ENCODE data around the gene CSF2.

Gene CSF2

DNA sequence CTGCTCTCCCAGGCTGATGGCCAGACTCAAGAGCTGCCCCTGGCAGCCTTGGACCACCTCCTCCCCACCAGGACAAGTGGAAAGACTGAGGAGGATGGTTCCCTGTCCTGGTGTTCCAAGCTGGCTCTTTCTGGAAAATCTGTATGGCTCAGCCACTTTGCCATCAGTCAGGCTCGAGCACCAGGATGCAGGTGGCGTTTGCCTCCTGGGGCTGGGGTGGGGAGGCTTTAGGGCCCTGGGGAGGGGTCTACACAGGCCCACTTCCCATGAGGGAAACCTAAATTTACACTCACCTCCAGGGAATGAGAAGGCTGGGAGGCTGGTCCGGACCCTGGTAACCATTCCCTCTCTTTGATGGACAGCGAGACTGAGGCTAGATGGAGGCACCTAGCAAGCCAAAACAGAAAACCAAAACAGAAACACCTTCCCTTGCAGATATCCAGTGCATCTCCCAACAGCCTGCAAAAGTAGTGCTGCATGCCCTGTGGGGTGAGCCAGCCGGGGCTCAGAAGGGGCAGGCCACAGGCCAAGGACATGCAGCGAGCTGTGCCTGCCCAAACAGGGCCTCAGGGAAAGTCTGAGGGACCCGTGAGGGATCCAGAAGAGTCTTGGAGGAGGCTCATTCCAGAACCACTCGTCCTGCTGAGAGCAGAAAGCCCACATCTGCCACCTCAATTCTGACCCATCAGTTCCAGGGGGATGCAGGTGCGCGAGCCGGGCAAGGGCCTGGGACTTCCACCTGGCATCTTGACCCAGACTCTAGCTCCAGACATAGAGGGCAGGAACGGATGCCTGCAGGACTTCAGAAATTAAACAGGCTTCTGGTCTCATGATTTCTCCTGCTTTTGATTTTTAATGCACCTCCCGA, 5.4 kb upstream of the CSF2 start:
- DNase-seq (ENCODE audit: low read depth): no peak

DNA sequence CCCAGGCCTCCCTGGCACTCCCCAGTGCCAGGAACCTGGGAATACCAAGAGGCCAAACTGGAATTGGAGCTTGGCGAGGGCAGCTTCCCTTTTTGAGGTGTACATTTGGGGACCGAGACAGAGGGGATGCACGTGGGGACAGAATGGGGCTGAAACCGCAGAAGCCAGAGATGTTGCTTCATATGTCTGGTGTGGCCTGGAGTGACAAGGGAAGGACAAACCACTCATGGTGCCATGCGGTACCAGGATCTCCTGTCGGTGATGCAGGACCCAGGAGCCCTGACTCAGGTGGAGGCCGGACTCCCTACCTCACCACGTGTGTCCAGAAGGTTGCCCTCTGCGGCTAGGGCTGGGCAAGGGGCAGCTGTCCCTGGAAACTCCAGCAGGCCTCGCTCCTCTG, 4.0 kb upstream of the CSF2 start:
- no peak for DNase-seq (ENCODE audit: low read depth)

DNA sequence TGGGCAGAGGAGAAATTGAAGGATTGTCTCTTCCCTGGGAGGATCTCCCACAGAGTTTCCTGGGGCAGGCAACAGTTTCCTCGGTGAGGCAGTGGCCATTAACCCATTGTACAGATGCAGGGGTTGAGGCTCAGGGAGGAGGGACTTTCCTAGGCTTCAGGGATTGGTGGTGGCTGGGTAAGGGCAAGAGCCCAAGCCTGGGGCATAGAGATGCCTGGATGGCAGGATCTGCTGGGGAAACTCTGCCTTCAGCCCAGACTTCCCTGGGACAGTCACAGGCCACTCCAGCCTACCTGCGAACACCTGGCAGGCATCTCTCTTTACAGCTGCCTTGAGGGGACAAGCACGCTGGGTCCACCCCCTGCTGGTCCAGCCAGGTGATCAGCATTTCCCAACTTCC, 3.6 kb upstream of the CSF2 start:
- no peak for DNase-seq (ENCODE audit: low read depth)

DNA sequence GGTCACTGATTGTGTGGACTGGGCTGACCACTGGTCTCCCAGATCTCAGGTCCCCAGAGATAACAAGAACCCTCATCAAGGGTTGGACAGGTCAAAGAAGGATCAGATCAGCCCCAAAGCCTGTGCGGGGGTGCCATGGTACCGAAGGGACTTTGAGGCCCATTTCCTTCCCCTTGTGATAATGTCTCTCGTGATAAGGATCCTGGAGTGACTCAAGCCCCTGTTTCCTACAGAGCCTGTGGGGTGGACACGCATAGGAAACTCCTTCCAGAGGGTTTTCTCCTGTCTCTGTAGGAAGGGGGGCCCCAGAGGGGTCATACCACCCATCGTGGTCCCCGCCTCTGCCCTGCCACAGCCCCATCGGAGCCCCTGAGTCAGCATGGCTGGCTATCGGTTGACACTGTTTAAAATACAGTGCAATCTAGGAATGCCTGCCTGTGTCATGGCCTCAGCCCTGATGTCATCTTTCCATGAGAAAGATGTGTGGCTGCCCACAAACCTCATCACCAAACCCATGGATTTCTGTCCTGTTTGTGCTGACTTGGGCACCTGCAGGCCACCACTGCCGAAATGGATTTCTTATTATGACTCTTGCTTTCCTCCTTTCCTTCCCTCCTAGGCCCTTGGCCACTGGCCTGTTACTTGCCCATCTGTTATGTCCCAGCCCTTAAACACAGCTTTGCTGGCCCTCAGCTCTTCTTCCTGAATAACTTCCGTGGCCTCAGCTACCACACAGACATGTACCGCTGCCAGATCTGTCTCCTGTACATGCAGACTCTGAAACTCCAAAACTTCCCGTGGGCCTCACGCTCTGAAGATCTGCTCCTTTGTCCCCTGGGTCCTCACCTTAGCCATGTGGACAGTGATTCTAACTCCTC, 2.9 kb upstream of the CSF2 start:
- DNase-seq (ENCODE audit: low read depth): peak; percentile 45

DNA sequence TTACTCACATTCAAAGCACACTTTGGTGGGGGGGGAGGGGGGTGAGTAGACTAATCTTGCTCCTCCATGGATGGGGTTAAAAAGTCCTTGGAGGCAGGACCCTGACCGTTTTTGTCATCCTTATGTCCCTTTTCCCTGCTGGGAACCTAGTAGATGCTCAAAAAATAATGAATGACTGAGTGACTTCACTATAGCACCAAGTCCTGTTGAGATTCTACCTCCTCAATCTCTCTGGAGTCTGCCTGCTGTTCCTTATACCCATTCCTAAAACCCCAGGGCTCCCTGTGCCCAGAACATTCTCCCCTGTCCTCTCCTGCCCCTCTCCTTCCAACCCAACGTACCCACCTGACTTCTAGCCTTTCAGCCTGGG, 2.3 kb upstream of the CSF2 start:
- DNase-seq (ENCODE audit: low read depth): no peak

DNA sequence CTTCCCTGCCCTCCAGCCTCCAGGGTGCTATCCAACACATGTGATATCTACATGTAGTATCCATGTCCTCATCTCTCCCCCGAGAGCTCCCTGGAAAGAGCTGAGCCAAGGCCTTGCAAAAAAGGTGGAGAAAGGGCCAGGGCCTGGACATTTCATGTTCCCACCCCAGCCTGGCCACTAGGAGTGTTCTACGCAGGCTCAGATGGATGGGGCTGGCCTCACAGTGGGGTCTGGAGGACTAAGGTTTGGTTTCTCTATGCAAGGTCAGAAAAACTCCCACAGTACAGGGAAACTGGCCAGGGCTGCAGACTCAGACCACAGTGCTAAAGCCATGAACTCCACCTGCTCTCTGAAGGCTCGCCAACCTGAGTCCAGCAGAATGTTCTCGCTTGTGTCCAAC, 1.5 kb upstream of the CSF2 start:
- no peak for DNase-seq (ENCODE audit: low read depth)

DNA sequence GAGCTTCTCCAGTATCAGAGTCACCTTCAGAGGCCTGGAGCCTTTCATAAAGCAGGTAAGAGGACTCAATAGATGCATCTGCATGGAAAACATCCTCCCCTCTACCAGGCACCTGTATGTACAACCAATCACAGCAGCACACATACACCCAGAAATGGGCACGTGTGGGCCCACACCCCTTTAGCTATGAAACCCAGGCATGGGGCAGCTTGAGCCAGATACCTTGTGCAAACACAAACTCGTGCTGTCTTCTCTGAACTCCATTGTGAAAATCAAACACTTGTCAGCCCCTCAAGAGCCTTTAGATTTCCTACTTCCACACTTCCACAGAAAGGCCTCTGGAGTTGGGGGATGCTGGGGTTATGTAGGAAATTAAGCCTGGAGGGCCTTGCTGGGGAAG, 1.1 kb upstream of the CSF2 start:
- no peak for DNase-seq (ENCODE audit: low read depth)

DNA sequence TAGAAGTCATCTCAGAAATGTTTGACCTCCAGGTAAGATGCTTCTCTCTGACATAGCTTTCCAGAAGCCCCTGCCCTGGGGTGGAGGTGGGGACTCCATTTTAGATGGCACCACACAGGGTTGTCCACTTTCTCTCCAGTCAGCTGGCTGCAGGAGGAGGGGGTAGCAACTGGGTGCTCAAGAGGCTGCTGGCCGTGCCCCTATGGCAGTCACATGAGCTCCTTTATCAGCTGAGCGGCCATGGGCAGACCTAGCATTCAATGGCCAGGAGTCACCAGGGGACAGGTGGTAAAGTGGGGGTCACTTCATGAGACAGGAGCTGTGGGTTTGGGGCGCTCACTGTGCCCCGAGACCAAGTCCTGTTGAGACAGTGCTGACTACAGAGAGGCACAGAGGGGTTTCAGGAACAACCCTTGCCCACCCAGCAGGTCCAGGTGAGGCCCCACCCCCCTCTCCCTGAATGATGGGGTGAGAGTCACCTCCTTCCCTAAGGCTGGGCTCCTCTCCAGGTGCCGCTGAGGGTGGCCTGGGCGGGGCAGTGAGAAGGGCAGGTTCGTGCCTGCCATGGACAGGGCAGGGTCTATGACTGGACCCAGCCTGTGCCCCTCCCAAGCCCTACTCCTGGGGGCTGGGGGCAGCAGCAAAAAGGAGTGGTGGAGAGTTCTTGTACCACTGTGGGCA, 642 bp downstream of the CSF2 start:
- DNase-seq (ENCODE audit: low read depth): no peak

DNA sequence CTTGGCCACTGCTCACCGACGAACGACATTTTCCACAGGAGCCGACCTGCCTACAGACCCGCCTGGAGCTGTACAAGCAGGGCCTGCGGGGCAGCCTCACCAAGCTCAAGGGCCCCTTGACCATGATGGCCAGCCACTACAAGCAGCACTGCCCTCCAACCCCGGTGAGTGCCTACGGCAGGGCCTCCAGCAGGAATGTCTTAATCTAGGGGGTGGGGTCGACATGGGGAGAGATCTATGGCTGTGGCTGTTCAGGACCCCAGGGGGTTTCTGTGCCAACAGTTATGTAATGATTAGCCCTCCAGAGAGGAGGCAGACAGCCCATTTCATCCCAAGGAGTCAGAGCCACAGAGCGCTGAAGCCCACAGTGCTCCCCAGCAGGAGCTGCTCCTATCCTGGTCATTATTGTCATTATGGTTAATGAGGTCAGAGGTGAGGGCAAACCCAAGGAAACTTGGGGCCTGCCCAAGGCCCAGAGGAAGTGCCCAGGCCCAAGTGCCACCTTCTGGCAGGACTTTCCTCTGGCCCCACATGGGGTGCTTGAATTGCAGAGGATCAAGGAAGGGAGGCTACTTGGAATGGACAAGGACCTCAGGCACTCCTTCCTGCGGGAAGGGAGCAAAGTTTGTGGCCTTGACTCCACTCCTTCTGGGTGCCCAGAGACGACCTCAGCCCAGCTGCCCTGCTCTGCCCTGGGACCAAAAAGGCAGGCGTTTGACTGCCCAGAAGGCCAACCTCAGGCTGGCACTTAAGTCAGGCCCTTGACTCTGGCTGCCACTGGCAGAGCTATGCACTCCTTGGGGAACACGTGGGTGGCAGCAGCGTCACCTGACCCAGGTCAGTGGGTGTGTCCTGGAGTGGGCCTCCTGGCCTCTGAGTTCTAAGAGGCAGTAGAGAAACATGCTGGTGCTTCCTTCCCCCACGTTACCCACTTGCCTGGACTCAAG, 1.5 kb downstream of the CSF2 start:
- no peak for DNase-seq (ENCODE audit: low read depth)

DNA sequence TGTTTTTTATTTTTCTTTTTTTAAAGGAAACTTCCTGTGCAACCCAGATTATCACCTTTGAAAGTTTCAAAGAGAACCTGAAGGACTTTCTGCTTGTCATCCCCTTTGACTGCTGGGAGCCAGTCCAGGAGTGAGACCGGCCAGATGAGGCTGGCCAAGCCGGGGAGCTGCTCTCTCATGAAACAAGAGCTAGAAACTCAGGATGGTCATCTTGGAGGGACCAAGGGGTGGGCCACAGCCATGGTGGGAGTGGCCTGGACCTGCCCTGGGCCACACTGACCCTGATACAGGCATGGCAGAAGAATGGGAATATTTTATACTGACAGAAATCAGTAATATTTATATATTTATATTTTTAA, 2.1 kb downstream of the CSF2 start:
- no peak for DNase-seq (ENCODE audit: low read depth)

DNA sequence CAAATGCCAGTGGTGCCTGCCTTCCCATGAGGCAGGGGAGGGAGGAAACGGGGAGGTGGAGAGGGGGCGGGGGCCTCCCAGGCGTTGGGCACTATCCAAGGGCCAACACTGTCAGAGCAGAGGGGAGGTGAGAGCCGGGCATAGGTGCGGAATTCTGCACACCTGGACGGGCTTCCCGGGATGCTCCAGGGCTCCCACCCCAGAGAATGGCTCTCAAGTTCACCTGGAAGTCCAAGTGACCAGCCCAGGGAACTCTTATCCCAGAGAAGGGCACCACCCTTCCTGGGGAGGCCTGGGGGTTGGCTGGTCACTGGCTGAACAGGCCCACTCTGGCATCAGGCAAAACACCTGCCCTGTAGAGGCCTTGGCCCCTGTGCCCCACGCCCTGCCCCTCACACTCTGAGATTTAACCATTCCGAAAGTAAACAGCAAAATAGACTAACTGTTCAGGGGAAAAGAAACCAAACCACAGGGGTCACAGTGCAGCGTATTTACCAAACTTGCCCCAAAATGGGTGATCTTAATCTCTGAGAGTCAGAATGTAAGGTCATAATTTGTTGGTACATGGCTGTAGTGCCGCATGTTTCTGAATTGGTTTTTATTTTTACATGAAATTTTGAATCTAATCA, 2.7 kb downstream of the CSF2 start:
- DNase-seq (ENCODE audit: low read depth): no peak

DNA sequence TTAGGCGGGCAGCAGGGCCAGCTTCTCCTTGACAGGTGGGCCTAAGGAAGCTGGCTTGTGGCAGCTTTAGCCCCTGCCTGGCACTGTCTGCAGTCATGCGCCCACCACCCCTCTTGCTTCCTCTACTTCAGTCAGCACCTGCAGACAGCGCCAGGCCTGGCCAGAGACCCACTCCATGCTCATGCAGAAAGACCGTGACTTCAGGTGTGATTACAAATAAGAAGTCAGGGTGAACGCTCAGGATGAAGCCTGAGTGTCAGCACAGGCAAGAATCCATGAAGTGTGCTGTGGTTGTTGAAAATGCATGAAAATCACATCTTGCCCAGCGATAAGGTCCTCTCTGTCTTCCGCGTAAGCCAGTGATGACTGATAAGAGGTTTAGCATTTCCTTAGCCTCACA, 3.4 kb downstream of the CSF2 start:
- DNase-seq (ENCODE audit: low read depth): no peak

DNA sequence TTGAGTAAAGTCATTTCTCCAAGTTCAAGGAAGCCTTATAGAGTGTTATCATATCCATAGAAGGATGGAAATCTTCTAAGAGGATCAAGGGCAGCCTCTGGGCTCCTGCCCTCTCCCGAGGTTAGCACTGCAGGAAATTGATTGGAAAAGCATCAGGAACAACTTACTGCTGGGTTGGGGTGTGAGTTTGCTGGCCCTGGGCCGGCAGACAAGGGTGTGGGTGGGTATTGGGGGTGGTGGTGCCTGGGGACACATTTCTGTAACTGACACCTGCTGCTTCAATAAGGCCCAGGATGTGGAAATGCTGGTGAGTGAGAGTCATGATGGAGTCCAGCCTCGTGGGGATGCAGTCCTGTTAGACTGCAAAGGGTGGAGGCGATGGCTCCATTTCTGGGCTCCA, 5.5 kb downstream of the CSF2 start:
- no peak for DNase-seq (ENCODE audit: low read depth)

DNA sequence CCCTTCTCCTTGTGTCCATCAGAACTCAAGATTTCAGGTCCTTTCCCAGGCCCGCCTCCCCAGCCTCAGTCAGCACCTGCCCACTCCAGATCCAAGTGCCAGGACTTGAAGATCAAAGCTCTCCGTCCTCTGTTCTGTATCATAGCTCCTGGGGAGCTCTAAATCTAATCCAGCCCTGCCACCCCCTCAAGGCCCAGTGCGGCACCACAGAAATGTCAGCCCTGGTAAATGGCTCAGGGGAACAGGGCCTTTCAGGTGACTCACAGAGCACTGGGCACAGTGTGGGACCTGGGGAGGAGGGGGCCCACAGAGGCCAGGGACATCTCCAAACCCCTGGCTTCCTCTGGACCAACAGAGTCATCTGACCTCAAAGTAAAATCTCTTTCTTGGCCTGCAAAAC, 6.0 kb downstream of the CSF2 start:
- DNase-seq (ENCODE audit: low read depth): no peak

DNA sequence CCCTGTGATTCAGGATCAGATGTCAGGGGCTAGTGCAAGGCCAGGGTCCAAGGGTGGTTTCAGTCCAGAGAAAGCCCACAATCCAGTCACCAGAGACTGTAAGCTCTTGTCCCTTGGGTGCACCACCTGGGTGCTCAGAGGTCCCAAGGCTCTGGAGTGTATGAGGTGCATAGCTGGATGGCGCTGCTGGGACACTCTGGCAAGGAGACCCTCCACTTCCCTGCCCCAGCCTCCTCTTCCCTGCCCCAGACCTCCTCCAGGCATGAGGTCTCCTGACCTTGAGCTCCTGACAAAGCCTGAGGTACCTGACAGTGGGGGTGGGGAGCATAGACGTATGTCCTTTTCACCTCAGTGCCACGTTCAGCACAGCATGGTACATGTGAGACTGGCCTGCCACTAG, 7.0 kb downstream of the CSF2 start:
- DNase-seq (ENCODE audit: low read depth): no peak

DNA sequence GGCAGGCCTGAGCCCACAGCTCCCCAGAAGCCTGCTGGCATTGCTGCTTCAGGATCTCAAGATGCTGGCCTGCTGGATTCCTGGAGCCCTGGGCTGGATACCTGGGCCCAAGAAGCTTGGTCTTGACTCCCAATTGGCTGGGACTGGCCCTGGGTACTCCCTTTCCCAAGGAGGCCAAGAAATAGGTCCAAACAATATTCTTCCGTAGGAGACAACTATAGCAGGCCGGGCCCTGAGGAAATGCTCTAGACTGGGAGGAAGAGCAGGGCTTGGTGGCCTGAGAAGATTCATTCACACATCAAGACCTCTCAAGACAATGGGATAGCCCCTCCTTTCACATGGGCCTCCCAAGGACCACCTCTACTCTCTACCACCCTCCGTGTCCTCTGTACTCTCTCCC, 7.9 kb downstream of the CSF2 start:
- no peak for DNase-seq (ENCODE audit: low read depth)

DNA sequence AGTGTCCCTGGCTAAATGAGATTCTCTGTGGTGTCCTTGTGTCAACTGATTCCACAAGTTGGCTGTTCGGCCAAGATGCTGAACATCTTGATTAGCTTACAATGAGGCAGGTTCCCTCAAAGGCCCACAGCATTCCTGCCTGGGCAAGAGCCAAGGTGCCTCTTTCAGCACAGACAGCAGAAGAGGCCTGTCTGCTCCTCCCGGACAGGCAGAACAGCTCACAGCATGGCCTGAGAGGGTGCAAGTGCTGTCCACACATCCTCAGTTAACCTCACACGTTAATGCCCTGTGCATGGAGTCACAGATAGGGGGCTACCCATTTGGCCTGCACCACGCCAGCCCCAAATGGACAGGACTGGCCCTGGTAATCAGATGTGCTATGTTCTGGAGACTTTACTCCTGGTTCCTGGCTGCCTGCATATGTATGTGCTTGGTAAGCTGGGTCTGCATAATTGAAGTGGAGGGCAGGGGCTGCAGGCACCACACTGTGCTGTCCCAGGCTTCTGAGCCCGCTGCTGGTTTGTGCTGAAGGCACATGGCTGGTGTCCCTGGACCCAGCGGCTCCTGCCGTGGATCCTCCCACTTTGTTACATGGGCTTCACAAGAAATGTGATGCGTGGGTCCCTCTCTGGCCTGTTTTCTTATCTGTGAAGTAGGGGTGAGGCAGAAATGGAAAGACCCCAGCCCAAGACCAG, 8.9 kb downstream of the CSF2 start:
- DNase-seq (ENCODE audit: low read depth): no peak

DNA sequence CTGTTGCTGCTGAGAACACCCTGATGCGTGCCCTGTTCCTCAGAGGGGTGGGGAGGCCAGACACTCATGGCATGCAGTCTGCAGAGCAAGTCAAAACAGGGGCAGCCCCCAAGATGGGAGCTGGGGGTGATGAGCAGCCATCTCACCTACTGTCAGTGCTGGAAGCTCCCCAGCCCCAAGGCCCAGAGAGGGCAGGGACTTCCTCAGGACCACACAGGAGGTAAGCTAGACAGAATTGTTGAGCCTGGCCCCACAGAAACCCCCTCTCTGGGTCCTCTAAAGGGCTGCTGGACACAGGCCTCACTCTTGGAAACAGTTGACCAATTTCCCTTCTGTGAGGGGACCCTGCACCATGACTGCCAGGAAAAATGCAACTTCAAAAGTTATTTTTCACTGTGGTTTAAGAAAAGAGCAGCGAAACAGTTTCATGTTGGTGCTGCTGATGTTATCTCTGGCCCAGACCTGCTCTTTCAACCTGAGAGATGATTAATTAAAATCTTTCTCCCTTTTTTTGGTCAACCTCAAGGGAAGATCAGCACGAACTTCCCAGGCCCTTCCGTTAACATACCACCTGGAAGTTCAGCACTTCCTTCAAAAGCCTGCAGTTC, 9.6 kb downstream of the CSF2 start:
- DNase-seq (ENCODE audit: low read depth): no peak

DNA sequence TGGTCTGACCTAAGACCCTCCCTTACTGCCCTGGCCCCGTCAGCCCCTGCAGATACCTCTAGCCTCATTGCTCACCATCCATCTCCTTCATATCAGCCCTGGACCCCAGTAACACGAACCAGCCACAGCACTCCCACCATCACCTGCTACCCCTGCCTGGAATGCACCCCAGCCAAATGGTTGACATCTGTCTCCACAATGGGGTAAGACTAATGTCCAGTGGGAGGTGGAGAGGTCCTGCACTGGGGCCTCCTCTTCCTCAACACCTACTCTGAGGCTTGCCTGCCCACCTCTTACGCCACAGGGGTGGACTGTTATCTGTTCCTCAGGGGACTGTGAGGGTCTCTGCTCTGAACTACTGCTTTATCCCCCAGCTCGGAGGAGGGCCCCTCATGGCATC, 12.1 kb downstream of the CSF2 start:
- no peak for DNase-seq (ENCODE audit: low read depth)

DNA sequence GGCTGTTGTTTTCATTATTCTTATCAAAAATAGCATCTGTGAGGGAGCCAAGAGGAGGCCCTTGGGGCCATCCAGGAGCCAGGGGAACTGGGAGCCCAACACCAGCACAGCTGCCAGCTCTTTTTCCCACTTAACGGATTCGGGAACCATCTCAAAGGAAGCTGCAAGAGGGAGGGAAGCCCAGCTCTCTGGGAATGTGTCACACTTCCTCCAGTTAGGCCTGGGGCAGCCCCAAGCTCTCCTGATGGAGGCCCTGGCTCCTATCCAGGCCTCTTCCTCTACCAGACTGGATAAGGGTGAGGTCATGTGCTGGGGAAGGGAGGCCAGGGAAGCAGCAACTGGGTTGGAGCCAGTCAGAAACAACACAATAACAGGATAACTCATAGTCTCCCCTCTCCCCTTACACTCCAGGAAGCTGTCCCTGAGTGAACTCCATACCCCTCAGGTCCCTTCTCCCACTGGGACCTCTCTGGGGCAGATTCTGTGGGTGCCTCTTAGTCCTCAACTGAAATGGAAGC, 12.7 kb downstream of the CSF2 start:
- no peak for DNase-seq (ENCODE audit: low read depth)
